Smooth muscle cell (in vitro differentiated cells): ENCODE measurements around the gene MED13. TPM values are rescaled to one million over a fixed set of nuclear protein-coding genes. Genes with fewer than 3 reads are reported as not detected.

Source experiments
- DNase-seq: peaks from one replicate; lab custom pipeline; 2025; ENCODE audit not compliant: unreplicated experiment; lab: John Stamatoyannopoulos, UW
- H2AFZ ChIP-seq: fragments of 200-600 bp; sonication (generic); 2 replicates; pipeline ENCODE4 v1.6.0; 2016; ENCODE audit warnings: antibody characterized with exemption, low read depth, mild to moderate bottlenecking
- H3F3A ChIP-seq: fragments of 200-600 bp; sonication (generic); 2 replicates; pipeline ENCODE4 v1.6.0; 2017; ENCODE audit warnings: antibody characterized with exemption, low read depth
- H3K27ac ChIP-seq: fragments of 200-600 bp; sonication (generic); 2 replicates; pipeline ENCODE4 v1.5.1; 2016; ENCODE audit warnings: low read depth, mild to moderate bottlenecking
- H3K27me3 ChIP-seq: fragments of 200-600 bp; sonication (generic); 2 replicates; pipeline ENCODE4 v1.6.1; 2016; ENCODE audit warnings: low read depth, mild to moderate bottlenecking
- H3K36me3 ChIP-seq: fragments of 200-600 bp; sonication (generic); 2 replicates; pipeline ENCODE4 v1.5.1; 2016; ENCODE audit warnings: low read depth
- H3K4me1 ChIP-seq: fragments of 200-600 bp; sonication (generic); 2 replicates; pipeline ENCODE4 v1.5.1; 2016; ENCODE audit warnings: low read depth
- H3K4me2 ChIP-seq: fragments of 200-600 bp; sonication (generic); 2 replicates; pipeline ENCODE4 v1.6.0; 2016; ENCODE audit warnings: mild to moderate bottlenecking
- H3K4me3 ChIP-seq: fragments of 200-600 bp; sonication (generic); 2 replicates; pipeline ENCODE4 v1.5.1; 2016; ENCODE audit warnings: mild to moderate bottlenecking
- H3K79me2 ChIP-seq: fragments of 200-600 bp; sonication (generic); 2 replicates; pipeline ENCODE4 v1.6.0; 2016; ENCODE audit warnings: low read depth, mild to moderate bottlenecking
- H3K9ac ChIP-seq: fragments of 200-600 bp; sonication (generic); 2 replicates; pipeline ENCODE4 v1.6.0; 2016; ENCODE audit warnings: low read depth
- H3K9me3 ChIP-seq: fragments of 200-600 bp; sonication (generic); replicated peaks from 2 replicates; pipeline ENCODE4 v1.5.1; 2016; ENCODE audit warnings: low read depth
- H4K20me1 ChIP-seq: fragments of 200-600 bp; sonication (generic); 2 replicates; pipeline ENCODE4 v1.6.0; 2016; ENCODE audit warnings: low read depth
- WGBS: methylation state at CpG from one replicate; pipeline ENCODE4 v1.1.7; 2016; ENCODE audit warnings: low lambda C conversion rate; 5-methylcytosine and 5-hydroxymethylcytosine counted together
- polyA plus RNA-seq: library from polyadenylated mRNA; unstranded; fragments of >200 nt; fragmentation: Nextera tagmentation; extraction: Ambion mirVana; gene quantifications from 2 replicates; pipeline ENCODE4 v1.2.1, GENCODE V29; 2016
- total RNA-seq: library from RNA; depleted of rRNA; stranded (reverse); fragments of >200 nt; gene quantifications from 2 replicates; pipeline ENCODE4 v1.2.3, GENCODE V29; 2014
- TF ChIP-seq, protein P1 (sequence below): fragments of 200-600 bp; sonication (generic); IDR thresholded peaks from 2 replicates; pipeline ENCODE4 v1.5.1; 2017; ENCODE audit warnings: borderline replicate concordance, mild to moderate bottlenecking, antibody characterized with exemption; ENCODE audit not compliant: insufficient read depth, poor library complexity, severe bottlenecking

MED13 gene
- total and polyA plus RNA-seq, 2 experiments from 2014 or later, result 3.2 to 50.0 TPM

DNA sequence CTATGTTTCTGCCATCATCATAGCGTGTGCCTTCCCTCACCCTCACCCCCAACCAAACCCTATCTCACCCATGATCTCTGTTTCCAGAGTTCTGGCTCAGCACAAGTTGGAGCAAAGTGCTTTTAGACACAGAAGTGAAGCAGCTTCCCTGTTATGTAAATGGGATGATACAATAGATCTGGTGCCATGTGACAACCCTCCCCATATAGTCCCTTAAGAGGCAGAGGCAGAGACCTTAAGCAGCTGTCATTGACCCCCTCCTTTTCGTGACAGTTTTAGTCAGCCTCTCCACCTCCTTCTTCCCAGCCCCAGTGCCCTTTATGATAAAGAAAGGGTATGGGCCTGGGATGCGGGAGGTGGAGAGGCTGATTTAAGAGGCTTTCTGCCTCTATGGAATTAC is 40.3 kb upstream of the MED13 start:
- Histone ChIP-seq H3K27ac (no peak overlapping the region), H3K9me3 (no peaks in the 10 kb centered on the region), H3K36me3 (no peaks in the 10 kb centered on the region), H4K20me1 (no peaks in the 10 kb centered on the region), H3K79me2 (no peaks in the 10 kb centered on the region), H3K4me2 (no peak overlapping the region), H3K9ac (no peak overlapping the region), H3K4me1 (no peaks in the 10 kb centered on the region), H3K4me3 (no peak overlapping the region), H3F3A (no peaks in the 10 kb centered on the region), H3K27me3 (no peaks in the 10 kb centered on the region), H2AFZ (no peak overlapping the region)
- no peak for DNase-seq
- WGBS, result 53% methylated on average over 3 of the region's 3 CpGs
- TF ChIP-seq, protein P1, sequence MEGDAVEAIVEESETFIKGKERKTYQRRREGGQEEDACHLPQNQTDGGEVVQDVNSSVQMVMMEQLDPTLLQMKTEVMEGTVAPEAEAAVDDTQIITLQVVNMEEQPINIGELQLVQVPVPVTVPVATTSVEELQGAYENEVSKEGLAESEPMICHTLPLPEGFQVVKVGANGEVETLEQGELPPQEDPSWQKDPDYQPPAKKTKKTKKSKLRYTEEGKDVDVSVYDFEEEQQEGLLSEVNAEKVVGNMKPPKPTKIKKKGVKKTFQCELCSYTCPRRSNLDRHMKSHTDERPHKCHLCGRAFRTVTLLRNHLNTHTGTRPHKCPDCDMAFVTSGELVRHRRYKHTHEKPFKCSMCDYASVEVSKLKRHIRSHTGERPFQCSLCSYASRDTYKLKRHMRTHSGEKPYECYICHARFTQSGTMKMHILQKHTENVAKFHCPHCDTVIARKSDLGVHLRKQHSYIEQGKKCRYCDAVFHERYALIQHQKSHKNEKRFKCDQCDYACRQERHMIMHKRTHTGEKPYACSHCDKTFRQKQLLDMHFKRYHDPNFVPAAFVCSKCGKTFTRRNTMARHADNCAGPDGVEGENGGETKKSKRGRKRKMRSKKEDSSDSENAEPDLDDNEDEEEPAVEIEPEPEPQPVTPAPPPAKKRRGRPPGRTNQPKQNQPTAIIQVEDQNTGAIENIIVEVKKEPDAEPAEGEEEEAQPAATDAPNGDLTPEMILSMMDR, result no peak

DNA sequence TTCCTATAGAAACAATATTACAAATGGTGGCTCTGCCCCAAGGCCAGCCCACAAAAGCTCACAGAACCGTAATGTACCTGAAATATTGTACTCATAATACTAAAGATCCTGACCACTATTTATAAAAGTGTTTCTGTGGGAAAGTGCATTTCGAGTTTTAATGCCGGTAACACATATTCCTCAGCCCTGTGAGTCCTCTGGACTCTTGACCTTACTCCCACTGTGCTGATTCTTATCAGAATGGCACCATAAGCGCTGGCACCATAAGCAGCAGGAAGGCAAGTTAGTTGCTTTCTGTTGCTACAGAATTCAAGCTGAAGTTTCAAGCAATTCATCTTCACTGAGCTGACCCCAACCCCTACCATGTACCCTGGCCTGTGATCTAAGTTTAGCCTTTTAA is 36.4 kb upstream of the MED13 start:
- DNase-seq, result no peak
- WGBS, result 89% methylated on average over 4 of the region's 4 CpGs
- Histone ChIP-seq H3K79me2 (no peaks in the 10 kb centered on the region), H3K4me2 (no peak overlapping the region), H3K27me3 (no peaks in the 10 kb centered on the region), H3K4me3 (no peak overlapping the region), H3K9me3 (no peaks in the 10 kb centered on the region), H3K27ac (no peak overlapping the region), H4K20me1 (no peaks in the 10 kb centered on the region), H3F3A (no peaks in the 10 kb centered on the region), H3K4me1 (no peaks in the 10 kb centered on the region), H3K36me3 (no peaks in the 10 kb centered on the region), H3K9ac (no peak overlapping the region), H2AFZ (no peak overlapping the region)
- TF ChIP-seq, protein P1, result no peak

GRCh38 chr17:62101090-62101489 is 36.0 kb upstream of the MED13 start:
- no peak overlapping the region for H3K4me2 ChIP-seq

GRCh38 chr17:62100055-62100454 is 35.0 kb upstream of the MED13 start:
- Histone ChIP-seq H3K4me1 (no peaks in the 10 kb centered on the region), H3K79me2 (no peaks in the 10 kb centered on the region), H3K27ac (no peak overlapping the region), H3K9me3 (no peaks in the 10 kb centered on the region), H4K20me1 (no peaks in the 10 kb centered on the region), H3K4me2 (no peak overlapping the region), H3K9ac (no peak overlapping the region), H3K4me3 (no peak overlapping the region), H3K27me3 (no peaks in the 10 kb centered on the region), H3K36me3 (no peaks in the 10 kb centered on the region), H3F3A (no peaks in the 10 kb centered on the region), H2AFZ (no peak overlapping the region)
- WGBS, result 94% methylated on average over 1 of the region's 1 CpG
- TF ChIP-seq, protein P1, result no peak
- no peak for DNase-seq

More at GRCh38 chr17:62101090-62101489, 36.0 kb upstream of the MED13 start:
- TF ChIP-seq, protein P1, result no peak
- Histone ChIP-seq H3K79me2 (no peaks in the 10 kb centered on the region), H3F3A (no peaks in the 10 kb centered on the region), H3K27ac (no peak overlapping the region), H3K27me3 (no peaks in the 10 kb centered on the region), H3K36me3 (no peaks in the 10 kb centered on the region), H3K9ac (no peak overlapping the region), H3K4me3 (no peak overlapping the region), H3K4me1 (no peaks in the 10 kb centered on the region), H4K20me1 (no peaks in the 10 kb centered on the region), H3K9me3 (no peaks in the 10 kb centered on the region), H2AFZ (no peak overlapping the region)
- DNase-seq, result no peak
